D721Med (cell line): Measurements from ENCODE around the gene CINP.
"Not testable (repeated sequence)": the region's sequence is repeated elsewhere in the genome, so short reads cannot be mapped to it uniquely, and the experiment has no call there.

Experiments
- DNase-seq: peaks from one replicate; pipeline ENCODE4 v3.0.0; 2011; ENCODE audit warnings: low spot score; ENCODE audit not compliant: insufficient read length
- FAIRE-seq: peaks from 2 replicates; lab custom pipeline; 2011; peaks lifted over from hg19 to GRCh38; lab: Jason Lieb, UNC
- TF ChIP-seq, protein P1 (sequence below): IDR thresholded peaks from 2 replicates; pipeline ENCODE4 v1.5.1; 2012; ENCODE audit warnings: mild to moderate bottlenecking, control low read depth; ENCODE audit not compliant: insufficient read depth; ENCODE audit errors: missing control alignments

The CINP gene

DNA sequence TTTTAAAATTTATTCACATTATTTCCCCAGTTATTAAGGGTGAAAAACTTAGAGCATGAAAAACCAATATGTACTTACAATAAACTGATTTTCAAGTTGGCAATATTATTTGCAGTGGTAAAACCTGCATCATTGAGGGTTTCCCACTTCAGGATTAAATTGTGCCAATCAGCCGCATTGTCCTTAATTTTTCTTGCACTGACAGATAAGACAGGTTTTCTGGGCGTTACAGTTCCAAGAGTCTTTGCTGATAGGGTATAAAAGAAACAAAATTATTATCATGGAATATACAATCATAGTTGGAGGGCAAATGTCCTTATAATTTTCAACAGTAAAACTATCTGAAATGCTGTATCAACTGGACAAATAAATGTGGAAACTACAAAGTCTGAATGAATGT lies 3.3 kb downstream of the CINP start:
- TF ChIP-seq, protein P1, sequence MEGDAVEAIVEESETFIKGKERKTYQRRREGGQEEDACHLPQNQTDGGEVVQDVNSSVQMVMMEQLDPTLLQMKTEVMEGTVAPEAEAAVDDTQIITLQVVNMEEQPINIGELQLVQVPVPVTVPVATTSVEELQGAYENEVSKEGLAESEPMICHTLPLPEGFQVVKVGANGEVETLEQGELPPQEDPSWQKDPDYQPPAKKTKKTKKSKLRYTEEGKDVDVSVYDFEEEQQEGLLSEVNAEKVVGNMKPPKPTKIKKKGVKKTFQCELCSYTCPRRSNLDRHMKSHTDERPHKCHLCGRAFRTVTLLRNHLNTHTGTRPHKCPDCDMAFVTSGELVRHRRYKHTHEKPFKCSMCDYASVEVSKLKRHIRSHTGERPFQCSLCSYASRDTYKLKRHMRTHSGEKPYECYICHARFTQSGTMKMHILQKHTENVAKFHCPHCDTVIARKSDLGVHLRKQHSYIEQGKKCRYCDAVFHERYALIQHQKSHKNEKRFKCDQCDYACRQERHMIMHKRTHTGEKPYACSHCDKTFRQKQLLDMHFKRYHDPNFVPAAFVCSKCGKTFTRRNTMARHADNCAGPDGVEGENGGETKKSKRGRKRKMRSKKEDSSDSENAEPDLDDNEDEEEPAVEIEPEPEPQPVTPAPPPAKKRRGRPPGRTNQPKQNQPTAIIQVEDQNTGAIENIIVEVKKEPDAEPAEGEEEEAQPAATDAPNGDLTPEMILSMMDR = no peak
- DNase-seq (no peak), FAIRE-seq (no peak)

DNA sequence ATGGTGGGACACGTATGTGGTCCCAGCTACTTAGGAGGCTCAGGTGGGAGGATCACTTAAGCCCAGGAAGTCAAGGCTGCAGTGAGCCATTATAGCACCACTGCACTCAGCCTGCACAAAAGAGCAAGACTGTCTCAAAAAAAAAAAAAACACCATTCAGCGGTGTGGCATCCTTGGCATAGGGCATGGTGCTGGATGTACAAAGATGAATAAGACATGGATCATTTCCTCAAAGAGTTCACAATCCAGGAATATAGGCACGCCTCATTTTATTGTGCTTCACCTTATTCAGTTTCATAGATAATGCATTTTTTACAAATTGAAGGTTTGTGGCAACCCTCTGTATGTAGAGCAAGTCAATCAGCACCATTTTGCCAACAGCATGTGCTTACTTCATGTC lies 6.4 kb downstream of the CINP start:
- FAIRE-seq (no peak), DNase-seq (no peak)
- TF ChIP-seq, protein P1 = no peak

DNA sequence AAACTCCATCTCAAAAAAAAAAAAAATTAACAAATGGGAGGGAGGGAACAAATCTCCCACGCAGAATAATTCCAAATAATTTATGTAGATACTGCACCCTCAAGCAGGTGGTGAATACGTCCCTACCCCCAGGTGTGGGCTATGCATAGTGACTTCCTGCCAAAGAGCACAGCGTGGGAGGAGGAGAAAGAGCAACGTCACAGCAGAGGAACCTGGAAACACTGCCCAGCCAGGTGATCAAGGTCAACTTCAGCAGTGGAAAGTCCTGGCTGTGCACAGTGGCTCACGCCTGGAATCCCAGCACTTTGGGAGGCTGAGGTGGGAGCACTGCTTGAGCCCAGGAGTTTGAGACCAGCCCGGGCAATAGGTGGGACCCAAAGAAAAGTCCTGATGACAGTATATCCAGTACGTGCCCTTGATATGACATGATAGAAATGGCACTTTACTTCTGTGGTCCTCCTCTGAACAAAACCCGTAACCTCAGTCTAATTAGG lies 9.5 kb downstream of the CINP start:
- no peak for FAIRE-seq
- TF ChIP-seq, protein P1 = no peak
- DNase-seq = no peak

DNA sequence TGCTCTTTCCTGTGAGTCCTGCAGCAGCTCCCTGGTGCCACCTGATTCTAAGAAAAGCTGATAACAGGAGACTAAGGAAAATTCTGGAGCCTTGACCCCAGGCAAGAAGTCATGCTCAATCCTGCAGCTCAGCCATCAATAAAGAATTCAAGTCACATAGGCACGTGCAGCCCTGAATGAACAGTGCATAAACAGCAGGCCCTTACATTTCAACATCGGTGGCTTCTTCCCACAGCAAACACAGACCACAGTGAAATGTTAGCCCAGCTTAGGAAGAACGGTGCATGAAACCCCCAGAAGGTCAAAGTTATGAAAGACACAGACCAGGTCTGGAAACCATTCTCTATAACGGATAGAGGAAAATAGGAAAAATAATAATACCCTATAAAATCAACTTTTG lies 10.5 kb downstream of the CINP start:
- FAIRE-seq = no peak
- TF ChIP-seq, protein P1 = no peak
- DNase-seq = no peak

DNA sequence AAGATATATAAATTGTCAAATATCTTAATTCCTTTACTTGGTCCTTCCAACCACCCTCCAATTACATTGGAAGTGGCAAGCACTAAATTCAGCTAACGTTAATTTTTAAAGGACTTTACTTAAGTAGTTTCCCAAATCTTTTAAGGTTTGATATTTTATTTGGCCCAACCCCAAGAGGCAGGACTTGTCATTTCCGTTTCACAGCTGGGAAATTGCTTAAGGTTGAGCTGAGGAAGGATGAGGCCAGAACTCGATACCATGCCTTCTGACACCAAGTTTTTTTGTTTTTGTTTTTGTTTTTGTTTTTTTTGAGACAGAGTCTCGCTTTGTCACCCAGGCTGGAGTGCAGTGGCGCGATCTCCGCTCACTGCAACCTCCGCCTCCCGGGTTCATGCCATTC lies 11.1 kb downstream of the CINP start:
- DNase-seq, FAIRE-seq: not testable (repeated sequence)

DNA sequence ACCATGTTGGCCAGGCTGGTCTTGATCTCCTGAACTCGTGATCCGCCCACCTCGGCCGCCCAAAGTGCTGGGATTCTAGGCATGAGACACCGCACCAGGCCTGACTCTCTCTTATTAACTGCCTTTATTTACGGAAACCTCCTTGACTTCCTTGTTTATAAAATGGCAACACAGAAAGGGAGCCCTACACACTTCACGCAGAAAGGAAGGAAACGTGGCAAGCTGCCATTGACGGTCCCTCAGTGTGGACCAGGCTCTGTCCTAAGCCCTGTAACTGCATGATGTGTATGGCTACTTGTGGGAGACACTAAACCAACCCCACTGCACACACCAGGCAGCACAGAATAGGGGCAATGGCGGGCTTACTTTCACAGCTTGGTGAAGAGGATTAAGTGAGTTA lies 11.7 kb downstream of the CINP start:
- DNase-seq (no peak), FAIRE-seq (no peak)
- TF ChIP-seq, protein P1 = no peak

DNA sequence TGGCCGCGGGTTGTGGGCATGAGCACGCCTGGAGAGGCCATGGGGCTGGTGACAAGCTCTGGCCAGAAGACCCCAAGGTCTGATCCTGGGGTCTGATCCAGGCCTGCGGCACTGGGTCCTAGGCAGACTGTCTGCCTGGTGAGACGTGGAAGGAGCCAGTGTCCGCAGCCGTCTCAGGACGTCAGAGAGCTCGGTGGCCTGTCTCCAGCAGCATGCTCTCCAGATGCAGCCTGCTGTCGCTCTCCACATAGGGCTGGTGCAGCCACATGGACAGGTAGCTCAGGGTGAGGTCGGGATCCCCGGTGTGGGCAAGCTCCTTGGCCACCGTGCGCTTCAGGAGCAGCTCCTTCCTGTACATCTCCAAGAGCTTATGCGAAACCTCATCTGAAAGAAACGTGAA lies 14.3 kb downstream of the CINP start:
- TF ChIP-seq, protein P1 = no peak
- FAIRE-seq (no peak), DNase-seq (no peak)

DNA sequence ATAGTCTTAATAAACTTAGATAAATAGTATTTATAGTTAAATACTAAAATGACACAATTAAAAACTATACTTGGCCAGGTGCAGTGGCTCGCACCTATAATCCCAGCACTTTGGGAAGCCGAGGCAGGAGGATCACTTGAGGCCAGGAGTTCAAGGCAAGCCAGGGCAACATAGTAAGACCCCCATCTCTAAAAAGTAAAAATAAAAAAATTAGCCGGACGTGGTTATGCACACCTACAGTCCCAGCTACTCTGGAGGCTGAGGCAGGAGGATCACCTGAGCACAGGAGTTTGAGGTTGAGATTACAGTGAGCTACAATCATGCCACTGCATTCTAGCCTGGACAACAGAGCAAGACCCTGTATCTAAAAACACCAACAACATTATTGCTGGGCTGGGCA lies 16.0 kb downstream of the CINP start:
- TF ChIP-seq, protein P1 = no peak
- no peak for FAIRE-seq
- no peak for DNase-seq
